Measurements from ENCODE around the gene PRAC1. TPM values are rescaled to one million over a fixed set of nuclear protein-coding genes. Genes with fewer than 3 reads are reported as not detected.
"Not testable (repeated sequence)": the region's sequence is repeated elsewhere in the genome, so short reads cannot be mapped to it uniquely, and the experiment has no call there.

Gene PRAC1
- total RNA-seq, 1 donor from 2014 or later = not detected

- peak overlapping the region; percentile 64 for H3K4me3 Mint-ChIP-seq
- no peak for DNase-seq (ENCODE audit: extremely low spot score, unreplicated experiment)
- H3K27ac Mint-ChIP-seq = no peak overlapping the region
- no peaks in the 10 kb centered on the region for H3K9me3 Mint-ChIP-seq
- H3K27me3 Mint-ChIP-seq = peaks cover 100% of the 10 kb centered on the region
- no peak for TF ChIP-seq CTCF (conservative IDR thresholded peaks at IDR 0.05)
- H3K4me1 Mint-ChIP-seq (ENCODE audit: unreplicated experiment) = peaks cover 9% of the 10 kb centered on the region
- no peaks in the 10 kb centered on the region for H3K36me3 Mint-ChIP-seq
Observed at GRCh38 chr17:48718227-48718760, 4.0 kb downstream of the PRAC1 start.

- TF ChIP-seq CTCF (conservative IDR thresholded peaks at IDR 0.05) = no peak
- no peak for DNase-seq (ENCODE audit: extremely low spot score, unreplicated experiment)
- no peaks in the 10 kb centered on the region for H3K9me3 Mint-ChIP-seq
- no peaks in the 10 kb centered on the region for H3K36me3 Mint-ChIP-seq
- H3K4me1 Mint-ChIP-seq (ENCODE audit: unreplicated experiment) = peaks cover 9% of the 10 kb centered on the region
- peak overlapping the region; percentile 13 for H3K4me3 Mint-ChIP-seq
- H3K27me3 Mint-ChIP-seq = peaks cover 98% of the 10 kb centered on the region
- H3K27ac Mint-ChIP-seq = peak overlapping the region; percentile 10
Observed at GRCh38 chr17:48717367-48718226, 4.7 kb downstream of the PRAC1 start.

- H3K27ac Mint-ChIP-seq; H3K36me3 Mint-ChIP-seq; DNase-seq (ENCODE audit: extremely low spot score, unreplicated experiment); H3K9me3 Mint-ChIP-seq; H3K4me1 Mint-ChIP-seq (ENCODE audit: unreplicated experiment); H3K4me3 Mint-ChIP-seq: not testable (repeated sequence)
- peaks cover 94% of the 10 kb centered on the region for H3K27me3 Mint-ChIP-seq
Observed at GRCh38 chr17:48716549-48716948, 5.8 kb downstream of the PRAC1 start.

GRCh38 chr17:48715496-48716399 lies 6.6 kb downstream of the PRAC1 start:
- H3K27ac Mint-ChIP-seq = no peak overlapping the region
- no peaks in the 10 kb centered on the region for H3K36me3 Mint-ChIP-seq
- peaks cover 94% of the 10 kb centered on the region for H3K27me3 Mint-ChIP-seq
- no peaks in the 10 kb centered on the region for H3K9me3 Mint-ChIP-seq
- no peak for DNase-seq (ENCODE audit: extremely low spot score, unreplicated experiment)
- no peak for TF ChIP-seq CTCF (conservative IDR thresholded peaks at IDR 0.05)
- peaks cover 9% of the 10 kb centered on the region for H3K4me1 Mint-ChIP-seq (ENCODE audit: unreplicated experiment)
- no peak overlapping the region for H3K4me3 Mint-ChIP-seq

GRCh38 chr17:48711128-48711527 lies 11.2 kb downstream of the PRAC1 start:
- DNase-seq (ENCODE audit: extremely low spot score, unreplicated experiment) = no peak
- Mint-ChIP-seq H3K4me3 (no peak overlapping the region), H3K27ac (no peak overlapping the region), H3K4me1 (ENCODE audit: unreplicated experiment) (no peaks in the 10 kb centered on the region), H3K27me3 (peaks cover 94% of the 10 kb centered on the region), H3K9me3 (no peaks in the 10 kb centered on the region), H3K36me3 (no peaks in the 10 kb centered on the region)
- no peak for TF ChIP-seq CTCF (conservative IDR thresholded peaks at IDR 0.05)
